WERI-Rb-1 (cell line): ENCODE data around the gene PHETA1.

Experiments used
- DNase-seq: peaks from one replicate; pipeline ENCODE4 v3.0.0-alpha.2; 2020
- H3K27ac ChIP-seq: fragments of 250-450 bp; sonication (Bioruptor Pico); 2 replicates; pipeline ENCODE4 v1.5.1; 2020; ENCODE audit warnings: mild to moderate bottlenecking, moderate library complexity
- H3K27me3 ChIP-seq: fragments of 250-450 bp; sonication (Bioruptor Pico); 2 replicates; pipeline ENCODE4 v1.5.1; 2021; ENCODE audit warnings: mild to moderate bottlenecking, low read depth, moderate library complexity; ENCODE audit not compliant: insufficient read depth, severe bottlenecking
- H3K36me3 ChIP-seq: fragments of 250-450 bp; sonication (Bioruptor Pico); 2 replicates; pipeline ENCODE4 v1.5.1; 2020; ENCODE audit warnings: mild to moderate bottlenecking, moderate library complexity
- H3K4me3 ChIP-seq: 2 replicates; pipeline ENCODE4 v1.5.1; 2011; ENCODE audit warnings: low read depth, mild to moderate bottlenecking, control low read depth, low read length
- H3K9me3 ChIP-seq: fragments of 250-450 bp; sonication (Bioruptor Pico); 2 replicates; pipeline ENCODE4 v1.5.1; 2021; ENCODE audit warnings: mild to moderate bottlenecking, moderate library complexity; ENCODE audit not compliant: severe bottlenecking
- TF ChIP-seq, protein P1 (sequence below): IDR thresholded peaks from 2 replicates; pipeline ENCODE4 v1.5.1; 2011; ENCODE audit warnings: low read depth, mild to moderate bottlenecking, control low read depth, inconsistent platforms, low read length

PHETA1 gene

DNA sequence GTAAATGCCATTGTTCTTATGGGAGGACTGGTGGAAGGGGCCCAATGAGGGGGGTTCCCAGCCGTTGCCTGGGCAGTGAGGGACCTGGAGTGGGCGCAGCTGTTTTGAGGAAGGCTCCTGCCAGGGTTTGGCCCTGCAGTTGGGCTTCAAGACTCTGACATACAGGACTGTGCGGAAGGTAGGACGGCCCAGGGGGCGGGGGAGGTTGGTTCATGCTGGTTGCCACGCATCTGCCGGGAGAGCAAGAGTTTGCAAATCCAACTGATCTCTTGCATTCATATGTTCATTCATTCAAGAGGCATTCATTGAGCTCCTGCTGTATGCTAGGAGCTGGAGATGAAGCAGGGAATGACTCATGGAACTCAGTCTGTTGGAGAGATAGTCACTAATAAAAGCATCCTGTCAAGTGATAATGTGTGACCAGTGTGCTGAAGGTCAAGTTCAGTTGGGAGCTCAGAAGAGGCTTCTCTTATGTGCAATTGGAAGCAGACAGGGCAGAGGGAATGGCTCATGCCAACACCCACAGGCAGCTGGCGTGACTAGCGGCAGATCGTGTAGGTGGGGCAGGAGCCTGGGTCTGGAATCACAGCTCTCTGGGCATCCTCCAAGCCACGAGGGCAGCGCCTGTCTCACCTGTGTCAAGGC lies 44.7 kb upstream of the PHETA1 start:
- TF ChIP-seq, protein P1, sequence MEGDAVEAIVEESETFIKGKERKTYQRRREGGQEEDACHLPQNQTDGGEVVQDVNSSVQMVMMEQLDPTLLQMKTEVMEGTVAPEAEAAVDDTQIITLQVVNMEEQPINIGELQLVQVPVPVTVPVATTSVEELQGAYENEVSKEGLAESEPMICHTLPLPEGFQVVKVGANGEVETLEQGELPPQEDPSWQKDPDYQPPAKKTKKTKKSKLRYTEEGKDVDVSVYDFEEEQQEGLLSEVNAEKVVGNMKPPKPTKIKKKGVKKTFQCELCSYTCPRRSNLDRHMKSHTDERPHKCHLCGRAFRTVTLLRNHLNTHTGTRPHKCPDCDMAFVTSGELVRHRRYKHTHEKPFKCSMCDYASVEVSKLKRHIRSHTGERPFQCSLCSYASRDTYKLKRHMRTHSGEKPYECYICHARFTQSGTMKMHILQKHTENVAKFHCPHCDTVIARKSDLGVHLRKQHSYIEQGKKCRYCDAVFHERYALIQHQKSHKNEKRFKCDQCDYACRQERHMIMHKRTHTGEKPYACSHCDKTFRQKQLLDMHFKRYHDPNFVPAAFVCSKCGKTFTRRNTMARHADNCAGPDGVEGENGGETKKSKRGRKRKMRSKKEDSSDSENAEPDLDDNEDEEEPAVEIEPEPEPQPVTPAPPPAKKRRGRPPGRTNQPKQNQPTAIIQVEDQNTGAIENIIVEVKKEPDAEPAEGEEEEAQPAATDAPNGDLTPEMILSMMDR, result no peak
- H3K36me3 ChIP-seq, result no peaks in the 10 kb centered on the region
- no peak overlapping the region for H3K27ac ChIP-seq
- no peak overlapping the region for H3K4me3 ChIP-seq
- DNase-seq, result no peak
- no peaks in the 10 kb centered on the region for H3K27me3 ChIP-seq
- H3K9me3 ChIP-seq, result no peaks in the 10 kb centered on the region

DNA sequence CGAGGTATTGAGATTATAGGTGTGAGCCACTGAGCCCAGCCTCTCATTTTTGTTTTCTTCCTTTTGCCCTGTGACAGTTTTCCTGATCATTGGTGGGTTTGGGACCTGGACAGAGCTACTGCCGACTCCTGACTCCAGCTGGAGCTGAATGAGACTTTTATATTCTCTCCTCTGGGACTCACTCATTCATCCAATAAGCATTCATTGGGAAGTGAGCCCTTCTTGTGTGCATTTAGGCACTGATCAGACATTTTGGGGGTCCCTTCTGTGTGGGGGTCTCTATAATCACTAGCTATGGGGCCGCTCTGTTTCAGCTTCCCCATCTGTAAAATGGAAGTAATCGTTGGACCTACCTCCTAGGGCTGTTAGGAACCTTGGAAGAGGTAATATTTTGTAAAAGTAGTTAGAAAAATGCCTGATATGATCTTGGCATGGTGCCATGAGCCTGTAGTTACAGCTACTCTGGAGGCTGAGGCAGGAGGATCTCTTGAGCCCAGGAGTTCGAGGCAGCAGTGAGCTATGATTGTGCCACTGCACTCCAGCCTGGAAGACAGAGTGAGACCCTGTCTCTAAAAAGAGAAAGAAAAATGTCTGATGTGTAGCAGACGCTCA lies 44.0 kb upstream of the PHETA1 start:
- Histone ChIP-seq H3K9me3 (no peaks in the 10 kb centered on the region), H3K4me3 (no peak overlapping the region), H3K36me3 (no peaks in the 10 kb centered on the region), H3K27me3 (no peaks in the 10 kb centered on the region), H3K27ac (no peak overlapping the region)
- TF ChIP-seq, protein P1, result no peak
- DNase-seq, result no peak

DNA sequence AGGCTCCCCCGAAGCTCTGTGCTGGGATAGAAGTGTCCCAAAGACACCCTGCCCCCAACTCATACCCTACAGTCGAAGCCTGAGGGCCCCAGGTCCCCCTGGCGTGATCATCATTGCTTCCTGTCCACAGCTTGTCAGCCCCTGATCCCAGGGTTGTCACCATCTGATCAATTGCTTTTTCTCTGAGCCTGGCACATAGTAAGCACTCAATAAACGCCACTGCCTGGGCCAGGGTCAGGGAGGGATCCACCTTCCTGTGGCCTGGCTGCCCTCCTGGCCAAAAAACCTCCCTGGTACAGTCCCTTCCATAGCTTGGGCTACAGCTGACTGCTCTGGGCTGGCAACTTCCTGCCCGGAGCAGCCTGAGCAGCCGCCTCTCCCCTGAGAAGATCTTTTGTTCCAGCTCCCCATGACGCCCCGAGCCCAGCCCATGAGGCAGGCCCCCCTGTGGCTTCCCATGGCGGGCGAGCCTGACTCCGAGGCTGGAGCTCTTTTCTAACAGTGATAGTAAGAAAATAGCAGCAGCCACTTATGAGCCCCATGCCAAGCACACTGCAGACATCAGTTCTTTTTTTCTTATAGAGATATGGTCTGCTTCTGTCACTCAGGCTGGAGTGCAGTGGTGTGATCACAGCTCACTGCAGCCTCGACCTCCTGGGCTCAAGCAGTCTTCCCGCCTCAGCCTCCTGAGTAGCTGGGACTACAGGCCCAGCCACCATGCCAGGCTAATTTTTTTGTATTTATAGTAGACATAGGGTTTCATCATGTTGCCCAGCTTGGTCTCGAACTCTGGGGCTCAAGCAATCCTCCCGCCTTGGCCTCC lies 43.3 kb upstream of the PHETA1 start:
- Histone ChIP-seq H3K4me3 (no peak overlapping the region), H3K27ac (no peak overlapping the region), H3K36me3 (no peaks in the 10 kb centered on the region), H3K27me3 (no peaks in the 10 kb centered on the region), H3K9me3 (no peaks in the 10 kb centered on the region)
- DNase-seq, result no peak
- TF ChIP-seq, protein P1, result no peak

DNA sequence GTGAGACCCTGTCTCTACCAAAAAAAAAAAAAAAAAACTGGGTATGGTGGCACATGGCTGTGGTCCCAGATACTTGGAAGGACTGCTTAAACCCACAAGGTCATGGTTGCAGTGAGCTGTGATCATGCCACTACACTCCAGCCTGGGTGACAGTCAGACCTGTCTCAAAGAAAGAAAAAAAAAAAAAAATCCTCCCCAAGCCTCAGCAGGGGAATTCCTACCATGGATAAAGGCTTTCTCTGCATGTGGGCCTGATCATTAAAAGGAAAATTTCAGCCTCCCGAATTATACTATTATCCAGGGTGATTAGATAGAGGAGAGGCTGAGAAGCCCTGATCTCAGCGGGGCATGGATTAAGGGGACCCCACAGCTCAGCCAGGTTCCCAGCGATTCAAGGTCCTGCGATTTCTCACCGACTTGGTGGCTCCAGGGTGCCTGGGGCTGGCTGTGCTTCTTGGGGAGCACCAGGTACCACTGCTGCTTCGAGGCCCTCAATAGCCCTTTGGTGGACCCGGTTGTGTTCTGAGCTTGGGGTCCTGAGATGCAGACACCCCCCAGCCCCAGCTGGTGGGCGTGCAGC lies 42.4 kb upstream of the PHETA1 start:
- Histone ChIP-seq H3K9me3 (no peaks in the 10 kb centered on the region), H3K4me3 (no peak overlapping the region), H3K27me3 (no peaks in the 10 kb centered on the region), H3K36me3 (no peaks in the 10 kb centered on the region), H3K27ac (no peak overlapping the region)
- TF ChIP-seq, protein P1, result no peak
- no peak for DNase-seq

DNA sequence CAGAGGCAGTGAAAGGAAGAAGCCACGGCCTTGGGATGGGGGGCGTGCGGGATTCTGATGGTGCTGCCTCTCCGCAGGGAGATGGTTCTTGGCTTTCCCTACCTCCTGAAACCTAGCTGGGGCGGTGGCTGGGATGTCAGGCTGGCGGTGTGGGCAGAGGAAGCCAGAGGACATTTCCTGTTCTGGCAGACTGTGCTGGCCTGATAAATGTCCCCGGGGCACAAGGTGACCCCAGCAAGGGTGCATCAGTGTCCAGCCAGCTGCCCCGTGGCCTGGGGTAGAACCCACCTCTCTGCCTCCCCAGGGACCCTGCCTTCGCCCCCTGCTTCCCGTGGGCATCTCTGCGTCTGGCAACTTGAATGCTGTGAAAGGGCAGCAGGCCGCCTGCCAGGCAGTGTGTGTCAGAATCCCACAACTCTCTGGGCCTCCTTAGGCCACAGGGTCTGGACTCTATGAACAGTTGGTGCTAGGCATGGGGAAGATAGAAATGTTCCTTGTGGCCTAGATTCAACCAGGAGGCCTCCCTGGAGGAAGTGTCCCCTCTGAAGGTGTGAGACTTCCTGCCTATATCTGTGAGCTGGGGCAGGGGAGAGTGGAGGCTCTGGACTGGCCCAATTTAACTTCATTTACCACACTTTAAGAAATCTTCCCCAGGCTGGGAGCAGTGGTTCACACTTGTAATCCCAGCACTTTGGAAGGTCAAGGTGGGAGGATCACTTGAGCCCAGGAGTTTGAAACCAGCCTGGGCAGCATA lies 41.7 kb upstream of the PHETA1 start:
- no peak overlapping the region for H3K4me3 ChIP-seq
- H3K27ac ChIP-seq, result no peak overlapping the region
- TF ChIP-seq, protein P1, result no peak
- no peak for DNase-seq
- no peaks in the 10 kb centered on the region for H3K27me3 ChIP-seq
- H3K36me3 ChIP-seq, result no peaks in the 10 kb centered on the region
- H3K9me3 ChIP-seq, result no peaks in the 10 kb centered on the region
